SK-N-DZ (cell line): Measurements from ENCODE around the gene INPP4B.

ENCODE experiments used
- DNase-seq: peaks from one replicate; pipeline ENCODE4 v3.0.0-alpha.2; 2015; ENCODE audit warnings: low spot score

INPP4B gene

DNA sequence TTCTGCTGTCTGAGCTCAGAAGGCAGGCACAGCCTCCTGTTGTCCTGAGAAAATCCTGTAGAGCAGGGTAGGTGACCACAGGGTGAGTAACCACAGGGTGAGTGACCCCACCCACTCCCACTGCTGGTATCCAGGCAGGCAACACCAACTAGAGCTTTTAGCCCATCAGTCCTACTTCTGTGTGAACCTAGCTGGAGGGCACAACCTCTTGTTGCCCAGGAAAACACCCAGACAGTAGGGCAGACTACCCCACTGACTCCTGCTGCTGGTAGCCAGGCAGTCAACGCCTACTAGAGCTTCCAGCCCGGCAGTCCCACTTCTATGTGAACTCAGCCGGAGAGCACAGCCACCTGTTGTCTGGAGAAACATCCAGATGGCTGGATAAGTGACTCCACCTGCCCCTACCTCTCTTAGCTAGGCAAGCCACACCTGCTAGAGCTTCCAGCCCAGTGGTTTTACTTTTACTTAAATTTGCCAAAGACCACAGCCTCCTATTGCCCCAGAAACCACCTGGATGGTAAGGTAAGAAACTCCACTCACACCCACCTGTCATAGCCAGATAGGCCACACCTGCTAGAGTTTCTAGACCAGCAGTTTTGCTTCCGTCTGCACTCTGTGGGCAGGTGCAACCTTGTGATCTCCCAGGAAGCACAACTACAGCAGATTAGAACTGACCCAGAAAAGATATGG, 371.6 kb downstream of the INPP4B start:
- DNase-seq, result no peak

GRCh38 chr4:142473960-142474338, 372.2 kb downstream of the INPP4B start:
- DNase-seq, result no peak

DNA sequence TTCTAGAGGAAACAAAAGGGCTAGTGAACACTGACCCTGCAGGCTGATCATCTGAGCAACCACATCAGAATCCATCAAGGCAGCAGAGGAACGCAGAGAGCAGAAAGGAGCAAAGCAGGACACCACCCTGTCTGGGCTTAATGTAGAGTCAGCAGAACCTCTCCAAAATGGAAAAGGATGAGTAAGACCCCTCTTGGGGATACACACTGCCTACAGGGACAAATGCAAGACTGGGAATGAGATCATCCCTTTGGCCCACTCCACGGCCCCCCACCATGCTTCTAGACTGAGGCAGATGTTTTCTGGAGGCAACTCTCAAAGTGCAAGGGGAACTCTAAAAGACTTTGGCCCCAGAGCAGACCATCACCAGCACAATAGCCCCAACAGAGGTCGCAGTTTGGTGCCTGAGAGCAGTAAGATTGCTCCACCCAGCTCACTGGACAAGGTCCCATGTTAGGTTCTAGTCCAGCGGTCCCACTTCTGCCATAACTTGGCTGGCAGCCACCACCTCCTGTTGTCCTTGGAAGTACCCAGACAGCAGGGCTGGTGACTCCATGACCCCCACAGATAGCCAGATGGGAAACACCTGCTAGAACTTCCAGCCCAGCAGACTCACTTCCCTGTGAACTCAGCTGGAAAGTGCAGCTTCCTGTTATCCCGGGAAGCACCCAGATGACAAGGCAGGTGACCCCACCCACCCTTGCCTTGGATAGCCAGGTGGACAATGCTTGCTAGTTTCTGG, 372.7 kb downstream of the INPP4B start:
- DNase-seq, result no peak

- no peak for DNase-seq
Measured at GRCh38 chr4:142467088-142467487, 379.0 kb downstream of the INPP4B start.

DNA sequence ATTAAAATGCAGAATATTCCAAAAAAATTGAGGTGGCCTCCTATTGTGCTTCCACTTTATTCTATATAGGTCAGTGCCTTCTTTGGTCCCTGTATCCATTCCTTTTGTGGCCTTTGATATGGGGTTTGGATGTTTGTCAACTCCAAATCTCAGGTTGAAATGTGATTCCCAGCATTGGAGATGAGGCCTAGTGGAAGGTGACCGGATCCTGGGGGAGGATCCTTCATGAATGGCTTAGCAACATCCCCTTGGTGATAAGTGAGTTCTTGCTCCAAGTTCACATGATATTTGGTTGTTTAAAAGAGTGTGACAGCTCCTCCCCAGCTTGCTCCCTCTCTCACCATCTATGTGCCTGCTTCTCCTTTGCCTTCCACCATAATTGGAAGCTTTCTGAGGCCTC, 380.6 kb downstream of the INPP4B start:
- no peak for DNase-seq

GRCh38 chr4:142463206-142463605, 382.9 kb downstream of the INPP4B start:
- DNase-seq, result no peak

DNA sequence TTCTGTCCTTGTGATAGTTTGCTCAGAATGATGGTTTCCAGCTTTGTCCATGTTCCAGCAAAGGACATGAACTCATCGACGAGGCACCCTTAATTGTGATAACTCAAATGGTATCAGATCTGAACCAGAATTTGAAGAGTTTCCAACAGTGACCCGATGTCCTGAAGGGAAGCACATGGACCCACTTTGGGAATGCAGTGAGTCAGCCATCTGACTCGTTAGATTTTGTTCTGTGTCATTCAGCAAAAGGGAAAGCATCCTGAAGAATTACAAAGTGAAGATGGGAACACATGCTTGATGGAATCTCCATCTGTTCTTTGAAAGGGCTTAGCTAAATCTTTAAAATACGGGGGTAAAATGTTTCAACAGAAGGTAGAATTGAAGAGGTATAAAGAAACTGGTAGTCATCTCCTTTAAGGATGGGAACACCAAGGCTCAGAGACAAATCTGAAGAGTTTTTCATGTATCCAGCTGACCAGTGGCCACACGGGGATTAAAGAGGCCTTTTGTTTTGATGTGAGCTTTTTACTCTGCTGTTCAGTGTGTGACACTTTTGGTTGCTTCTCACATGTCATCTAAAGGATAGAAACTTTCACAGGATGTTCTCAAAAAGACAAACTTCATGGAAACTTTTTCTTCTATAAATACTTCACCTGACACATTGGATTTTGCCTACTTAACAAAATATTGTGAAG, 393.8 kb downstream of the INPP4B start:
- no peak for DNase-seq

DNA sequence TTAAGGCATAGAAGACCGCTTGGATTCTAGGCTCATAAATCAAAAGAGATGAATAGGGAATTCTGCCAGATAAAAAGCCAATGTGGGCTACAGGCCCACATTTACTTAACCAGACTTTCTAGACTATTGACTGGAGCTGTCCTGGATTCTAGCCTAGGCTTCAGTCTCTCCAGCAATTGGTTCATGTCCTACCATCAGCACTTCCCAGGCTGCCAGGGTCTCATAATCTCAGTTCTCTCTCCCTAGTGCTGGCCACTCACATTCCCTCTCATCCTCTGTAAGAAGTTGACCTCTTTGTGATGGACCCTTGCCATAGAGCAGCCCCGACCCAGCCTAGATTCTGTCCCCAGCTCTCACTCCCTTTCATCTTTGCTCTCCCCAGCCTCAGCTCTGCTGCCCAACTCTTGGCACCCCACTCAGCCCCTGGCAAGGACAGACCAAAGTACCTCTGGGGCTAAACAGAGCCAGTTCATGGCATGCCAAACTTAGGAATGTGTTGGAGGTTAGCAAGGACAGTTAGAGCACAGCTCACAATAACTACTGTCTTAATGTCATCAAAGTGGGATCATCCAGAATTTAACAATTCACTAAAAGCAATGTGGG, 396.2 kb downstream of the INPP4B start:
- no peak for DNase-seq

DNA sequence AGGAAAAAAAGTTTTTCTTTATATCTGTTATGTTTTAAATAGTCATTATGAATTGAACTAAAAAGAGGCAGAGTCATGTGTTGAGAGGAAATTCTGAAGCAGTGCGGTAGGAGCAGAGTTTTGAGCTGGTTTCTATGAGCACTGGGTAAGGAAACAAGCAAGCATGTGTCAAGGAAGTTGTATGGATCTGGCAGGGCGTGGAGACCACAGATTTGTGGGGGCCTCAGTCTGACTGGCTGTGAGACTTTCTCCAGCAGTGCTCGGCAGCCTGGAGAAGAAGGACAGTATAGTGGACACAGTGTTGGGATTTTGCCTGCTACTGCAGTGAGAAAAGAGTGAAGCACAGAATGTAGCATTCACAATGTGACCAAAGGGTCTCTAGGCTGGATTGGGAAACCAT, 399.1 kb downstream of the INPP4B start:
- DNase-seq, result no peak

DNA sequence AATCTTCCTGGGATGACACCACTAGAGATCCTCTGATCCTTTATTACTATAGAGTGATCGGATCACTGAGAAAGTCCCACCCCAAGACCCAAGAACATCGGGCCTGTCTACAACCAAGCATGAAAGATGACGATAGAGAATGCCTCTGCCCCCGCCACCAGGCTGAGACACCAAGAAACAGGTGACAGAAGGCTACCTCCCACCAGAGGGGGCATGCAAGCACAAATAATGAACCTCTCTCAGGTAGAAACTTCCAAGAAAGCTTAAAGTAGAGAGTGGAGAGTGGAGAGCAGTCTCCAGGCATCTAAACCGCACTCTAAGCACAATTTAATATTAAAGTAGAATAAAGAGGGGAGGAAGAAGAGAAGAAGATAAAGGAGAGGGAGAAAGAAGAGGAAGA, 402.6 kb downstream of the INPP4B start:
- no peak for DNase-seq

DNA sequence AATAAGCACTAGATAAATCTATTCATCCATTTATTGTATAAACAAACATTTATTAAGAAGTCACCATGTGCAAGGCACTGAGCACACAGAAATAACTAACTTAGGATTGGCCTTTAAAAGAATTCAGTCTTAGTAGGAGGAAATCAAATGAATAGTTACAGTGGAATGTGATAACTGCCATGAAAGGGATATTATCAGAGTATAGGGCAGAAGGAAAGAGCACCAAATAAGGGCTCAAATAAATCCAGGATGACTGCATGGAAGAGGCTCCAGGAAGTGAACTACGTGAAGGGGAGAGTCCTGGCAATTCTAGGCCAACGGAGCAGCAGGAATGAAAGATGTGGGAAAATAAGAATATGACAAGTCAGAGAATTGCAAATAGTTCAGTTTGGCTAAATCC, 406.0 kb downstream of the INPP4B start:
- DNase-seq, result no peak

- DNase-seq, result peak; percentile 56
Measured at GRCh38 chr4:142435599-142436235, 410.4 kb downstream of the INPP4B start.

- DNase-seq, result no peak
Measured at GRCh38 chr4:142434519-142435224, 411.4 kb downstream of the INPP4B start.

- no peak for DNase-seq
Measured at GRCh38 chr4:142428715-142429114, 417.4 kb downstream of the INPP4B start.

- no peak for DNase-seq
Measured at GRCh38 chr4:142427456-142427855, 418.6 kb downstream of the INPP4B start.

DNA sequence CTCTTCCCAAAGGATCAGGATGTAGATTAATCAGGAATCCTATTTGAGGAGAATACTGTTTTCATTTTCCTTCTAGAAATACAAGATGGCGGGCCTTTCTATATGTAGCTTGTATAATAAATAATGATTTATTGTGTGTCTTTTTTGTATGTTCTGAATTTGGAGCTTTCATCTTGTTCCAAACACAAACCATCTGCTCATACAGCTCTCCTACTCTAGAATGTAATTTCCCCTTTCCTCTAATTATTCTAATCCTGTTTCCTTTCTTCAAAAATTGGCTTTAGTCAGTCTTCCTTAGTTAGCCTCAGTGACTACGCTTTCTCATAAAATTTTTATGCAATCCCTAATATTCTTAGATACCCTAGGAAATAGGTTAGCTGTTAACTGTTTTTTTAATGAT, 422.2 kb downstream of the INPP4B start:
- DNase-seq, result no peak

DNA sequence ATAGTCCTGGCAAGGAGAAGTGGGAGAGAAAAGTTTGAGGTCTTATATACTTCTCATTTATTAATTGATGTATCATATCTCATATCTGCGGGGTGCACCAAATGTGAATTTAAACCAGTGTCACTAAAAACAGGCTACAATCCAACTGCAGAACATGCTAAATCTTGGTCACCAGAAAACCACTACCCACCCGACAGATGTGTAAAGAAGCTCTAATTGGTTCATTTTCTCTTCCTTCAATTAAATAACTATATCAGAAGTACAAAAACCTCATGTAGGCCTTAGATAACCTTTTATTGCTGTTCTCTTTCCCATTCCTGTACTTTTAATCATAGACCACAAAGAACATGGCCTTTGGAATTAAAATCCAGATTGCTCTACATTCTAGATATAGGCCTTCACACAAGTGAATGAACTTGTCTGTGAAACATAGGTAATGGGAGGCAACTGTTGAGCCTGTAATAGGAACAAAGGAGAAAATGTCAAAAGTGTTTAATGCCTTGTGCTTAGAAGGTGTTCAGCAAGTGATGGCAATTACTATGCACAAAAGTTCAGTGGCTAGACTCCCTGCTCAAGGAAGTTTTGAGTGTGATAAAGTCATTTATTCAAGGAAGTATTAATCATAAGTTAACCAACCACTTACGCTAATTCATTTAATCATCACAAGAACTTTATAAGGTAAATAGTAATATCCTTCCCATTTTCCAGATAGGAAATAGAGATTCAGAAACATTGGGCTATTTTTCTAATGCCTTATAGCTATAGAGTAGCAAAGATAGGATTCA, 425.6 kb downstream of the INPP4B start:
- no peak for DNase-seq

DNA sequence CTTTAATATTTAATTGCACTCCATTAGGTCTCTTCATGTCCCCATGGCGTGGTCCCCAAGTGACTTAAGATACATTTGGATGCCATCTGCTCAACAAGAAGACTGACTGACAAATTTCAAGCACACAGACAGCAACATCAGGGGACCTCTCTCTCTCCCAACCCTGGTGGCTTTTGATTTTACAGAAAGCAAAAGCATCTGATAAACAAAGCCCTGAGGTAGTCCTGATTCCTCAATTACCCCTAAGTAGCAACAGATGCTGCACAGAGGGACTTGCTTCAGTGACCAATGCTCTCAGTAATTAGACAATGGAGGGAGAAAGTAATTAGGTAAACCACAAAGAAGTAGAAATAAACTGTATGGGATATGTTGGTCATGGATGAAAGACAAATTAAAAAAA, 426.4 kb downstream of the INPP4B start:
- DNase-seq, result peak; percentile 33

DNA sequence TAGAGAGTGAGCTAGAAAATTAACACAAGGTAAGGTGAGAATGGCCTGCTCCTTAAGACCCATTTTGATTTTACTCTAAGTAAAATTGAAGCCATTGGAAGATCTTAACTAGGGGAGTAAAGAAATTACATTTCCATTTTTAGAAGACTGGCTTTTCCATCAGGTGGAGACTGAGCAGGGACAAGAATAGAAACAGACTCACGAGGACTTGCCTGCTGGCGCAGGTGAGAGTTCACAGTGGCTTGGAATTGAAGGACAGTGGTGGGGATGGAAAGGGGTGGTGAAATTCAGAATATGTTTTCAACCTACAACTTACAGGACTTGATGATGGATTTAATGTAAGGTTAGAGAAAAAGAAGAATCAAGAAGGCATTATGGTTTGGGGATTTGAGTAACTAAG, 427.4 kb downstream of the INPP4B start:
- no peak for DNase-seq

DNA sequence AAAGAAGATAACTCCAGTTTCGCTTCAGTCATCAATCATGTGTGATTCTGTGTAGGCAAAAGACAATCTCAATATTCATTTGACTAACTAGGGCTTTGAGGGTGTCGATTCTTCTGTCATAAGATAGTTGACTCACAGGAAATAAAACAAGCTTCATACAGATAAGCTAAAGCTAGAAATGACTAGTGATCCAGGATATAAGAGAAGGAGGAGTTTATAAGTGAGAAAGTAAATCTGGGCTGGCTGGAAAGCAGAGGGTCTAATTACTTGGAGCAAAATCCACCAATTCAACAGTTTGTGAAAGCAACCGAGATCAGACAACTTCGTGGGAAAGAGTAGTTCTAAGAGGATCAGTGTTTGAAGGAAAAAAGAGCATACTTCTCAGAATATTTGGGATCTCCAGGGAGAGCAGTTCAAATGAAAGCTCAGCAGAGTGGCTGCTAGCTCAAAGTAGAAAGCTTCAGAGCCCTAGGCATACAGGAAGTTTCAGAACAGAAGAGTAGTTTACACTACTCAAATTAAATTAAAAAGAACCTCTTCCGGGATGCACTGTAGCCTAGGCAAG, 429.3 kb downstream of the INPP4B start:
- no peak for DNase-seq
